Transverse colon (tissue), 3 donors: ENCODE data around the gene KIF5A.

Experiments used
- POLR2A ChIP-seq: fragments of 450-650 bp; IDR thresholded peaks from one replicate; pipeline ENCODE4 v1.6.1; 2016; ENCODE audit warnings: antibody characterized with exemption, mild to moderate bottlenecking, moderate library complexity
- TF ChIP-seq, protein P1 (sequence below), 5 experiments: fragments of 200-600 bp in 3 of 5; fragments of 450-650 bp in 2 of 5; sonication (generic) in 3 of 5; IDR thresholded peaks; 1 replicate in 2 of 5; 2 replicates in 3 of 5; pipeline ENCODE4 v1.5.1; 2016 to 2017; ENCODE audit warnings: antibody characterized with exemption in 5 of 5, inconsistent platforms in 3 of 5, mild to moderate bottlenecking in 2 of 5, moderate library complexity in 1 of 5

DNA sequence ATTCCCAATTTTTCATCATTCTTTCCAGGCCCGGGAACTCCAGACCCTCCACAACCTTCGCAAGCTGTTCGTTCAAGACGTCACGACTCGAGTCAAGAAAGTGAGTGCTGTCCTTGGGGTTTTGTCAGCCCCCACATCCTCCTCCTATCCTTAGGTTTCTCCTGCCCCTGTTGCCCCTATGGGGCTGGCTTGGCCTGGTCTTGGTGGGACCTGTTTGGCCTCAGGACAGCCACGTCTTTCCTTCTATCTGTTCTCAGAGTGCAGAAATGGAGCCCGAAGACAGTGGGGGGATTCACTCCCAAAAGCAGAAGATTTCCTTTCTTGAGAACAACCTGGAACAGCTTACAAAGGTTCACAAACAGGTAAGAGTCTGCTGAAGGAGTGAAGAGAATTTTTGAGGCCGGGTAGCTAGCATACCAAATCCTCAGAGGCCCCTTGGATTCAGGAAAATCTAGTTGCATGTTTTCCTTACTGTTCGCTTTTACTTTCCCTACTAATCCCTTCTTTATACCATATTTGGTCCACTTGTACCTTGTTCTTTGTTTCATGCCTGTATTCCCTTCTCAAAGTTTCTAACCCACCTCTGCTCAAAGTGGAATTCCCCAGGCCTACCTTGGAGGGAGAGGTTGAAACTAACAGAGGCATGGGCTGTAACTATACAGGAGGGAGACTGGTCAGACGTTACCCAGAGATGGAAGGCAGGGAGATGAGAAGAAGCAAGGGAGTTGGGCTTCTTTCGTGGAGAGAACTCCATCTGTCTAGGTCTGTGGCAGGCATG is 28.3 kb downstream of the KIF5A start:
- TF ChIP-seq, protein P1, sequence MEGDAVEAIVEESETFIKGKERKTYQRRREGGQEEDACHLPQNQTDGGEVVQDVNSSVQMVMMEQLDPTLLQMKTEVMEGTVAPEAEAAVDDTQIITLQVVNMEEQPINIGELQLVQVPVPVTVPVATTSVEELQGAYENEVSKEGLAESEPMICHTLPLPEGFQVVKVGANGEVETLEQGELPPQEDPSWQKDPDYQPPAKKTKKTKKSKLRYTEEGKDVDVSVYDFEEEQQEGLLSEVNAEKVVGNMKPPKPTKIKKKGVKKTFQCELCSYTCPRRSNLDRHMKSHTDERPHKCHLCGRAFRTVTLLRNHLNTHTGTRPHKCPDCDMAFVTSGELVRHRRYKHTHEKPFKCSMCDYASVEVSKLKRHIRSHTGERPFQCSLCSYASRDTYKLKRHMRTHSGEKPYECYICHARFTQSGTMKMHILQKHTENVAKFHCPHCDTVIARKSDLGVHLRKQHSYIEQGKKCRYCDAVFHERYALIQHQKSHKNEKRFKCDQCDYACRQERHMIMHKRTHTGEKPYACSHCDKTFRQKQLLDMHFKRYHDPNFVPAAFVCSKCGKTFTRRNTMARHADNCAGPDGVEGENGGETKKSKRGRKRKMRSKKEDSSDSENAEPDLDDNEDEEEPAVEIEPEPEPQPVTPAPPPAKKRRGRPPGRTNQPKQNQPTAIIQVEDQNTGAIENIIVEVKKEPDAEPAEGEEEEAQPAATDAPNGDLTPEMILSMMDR (IDR thresholded peaks at IDR 0.05) = no peak
- TF ChIP-seq POLR2A = no peak
